ENCODE measurements around the gene TGM2. TPM values are rescaled to one million over a fixed set of nuclear protein-coding genes. Genes with fewer than 3 reads are reported as not detected.

TGM2 gene
- total and polyA plus RNA-seq, 9 of the 15 experiments (the other 6 are each of a cell fraction or from before 2014, with no cell fraction given): 5.5 to 78.5 (median 37.6) TPM

- peak; percentile 79 for TF ChIP-seq SAFB (IDR thresholded peaks at IDR 0.05; ENCODE audit: borderline replicate concordance, low read depth, low read length)
- 0 out of 2 replicates have a peak, but pooled peaks have one; percentile 26 for TF ChIP-seq ZC3H8 (IDR thresholded peaks at IDR 0.05)
- no peak for TF ChIP-seq CHD1 (IDR thresholded peaks at IDR 0.05; ENCODE audit: low read length)
- no peak for TF ChIP-seq MBD2 (IDR thresholded peaks at IDR 0.05; ENCODE audit: borderline replicate concordance, low read depth)
- TF ChIP-seq E2F6 (IDR thresholded peaks at IDR 0.05; ENCODE audit: borderline replicate concordance in 1 of 2, extremely low read depth in 1 of 2, insufficient read depth in 1 of 2, insufficient read length in 1 of 2, low read depth in 1 of 2, low read length in 1 of 2, poor library complexity in 1 of 2, severe bottlenecking in 1 of 2): peak in 1 of 2 experiments; percentile 54
- no peak for TF ChIP-seq ZNF140 (CRISPR knock-in tag; IDR thresholded peaks at IDR 0.05)
- no peak for TF ChIP-seq CBX2 (IDR thresholded peaks at IDR 0.05; ENCODE audit: insufficient read depth, low read length, poor library complexity, severe bottlenecking)
- no peak for TF ChIP-seq ZNF212 (CRISPR knock-in tag; IDR thresholded peaks at IDR 0.05)
- TF ChIP-seq BRD4 (IDR thresholded peaks at IDR 0.05): no peak
- TF ChIP-seq ZNF609 (CRISPR knock-in tag; IDR thresholded peaks at IDR 0.05; ENCODE audit: borderline replicate concordance): no peak
- TF ChIP-seq ZNF146 (CRISPR knock-in tag; IDR thresholded peaks at IDR 0.05; ENCODE audit: unreplicated experiment): no peak
- no peak for TF ChIP-seq MXD1 (CRISPR knock-in tag; IDR thresholded peaks at IDR 0.05; ENCODE audit: borderline replicate concordance, poor library complexity, severe bottlenecking)
- no peak; the same call in none of the 2 replicates for TF ChIP-seq MAX (CRISPR knock-in tag; IDR thresholded peaks at IDR 0.05)
- TF ChIP-seq XRCC4 (IDR thresholded peaks at IDR 0.05; ENCODE audit: extremely low read depth, insufficient read depth, insufficient read length): no peak
- TF ChIP-seq SREBF1 (IDR thresholded peaks at IDR 0.05; ENCODE audit: borderline replicate concordance, low read depth, low read length): no peak
- TF ChIP-seq SMARCC2 (IDR thresholded peaks at IDR 0.05; ENCODE audit: low read depth): no peak
- TF ChIP-seq SMARCB1 (IDR thresholded peaks at IDR 0.05; ENCODE audit: insufficient read length, low read depth): no peak
- 0 out of 2 replicates have a peak, but pooled peaks have one; percentile 40 for TF ChIP-seq CBFB (CRISPR knock-in tag; IDR thresholded peaks at IDR 0.05)
- no peak for TF ChIP-seq ZBTB8A (IDR thresholded peaks at IDR 0.05; ENCODE audit: partially characterized antibody)
- no peak for TF ChIP-seq RUNX1 (IDR thresholded peaks at IDR 0.05; ENCODE audit: low read depth)
- TF ChIP-seq RFX7 (CRISPR knock-in tag; IDR thresholded peaks at IDR 0.05): no peak
Observed at GRCh38 chr20:38165089-38165965, at the start of gene TGM2 (continued).
